ENCODE data around the gene EPHA8. TPM values are rescaled to one million over a fixed set of nuclear protein-coding genes. Genes with fewer than 3 reads are reported as not detected.

EPHA8 gene
- polyA plus RNA-seq, 1 donor (not counting 4 experiments of a cell fraction or from before 2014, with no cell fraction given), result 1.0 TPM

DNA sequence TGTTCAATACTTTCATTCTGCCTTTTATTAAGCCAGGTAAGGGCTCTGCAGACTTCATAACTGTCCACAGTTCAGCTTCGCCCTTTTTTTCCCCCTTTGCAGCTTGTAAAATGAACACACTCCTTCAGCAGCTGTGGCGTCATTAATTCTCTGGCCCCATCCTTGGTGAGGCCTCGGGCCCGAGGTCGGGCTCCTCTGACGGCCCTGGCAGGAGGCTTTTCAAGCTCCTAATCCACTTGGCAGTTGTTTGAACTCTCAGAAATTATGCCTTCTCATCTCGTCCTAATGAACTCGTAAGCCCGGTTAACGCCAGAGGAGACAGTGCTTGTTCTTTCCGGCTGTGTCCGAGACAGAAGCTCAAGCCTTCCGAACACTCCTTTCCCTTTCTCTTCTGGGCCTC lies 18.1 kb upstream of the EPHA8 start:
- Histone ChIP-seq H3K4me2 (ENCODE audit: control insufficient read depth, extremely low read depth, insufficient read depth, low read depth, low read length) (no peak overlapping the region), H3K9ac (ENCODE audit: control insufficient read depth, extremely low read depth, insufficient read depth, low read length) (no peak overlapping the region), H3K9me1 (ENCODE audit: control insufficient read depth, extremely low read depth, insufficient read depth, low read length) (no peaks in the 10 kb centered on the region), H3K27me3 (ENCODE audit: control insufficient read depth, extremely low read depth, insufficient read depth, low read length) (peaks cover 50% of the 10 kb centered on the region), H3K9me3 (ENCODE audit: control insufficient read depth, low read depth, low read length) (no peaks in the 10 kb centered on the region), H2AFZ (ENCODE audit: control insufficient read depth, low read length) (no peak overlapping the region), H4K20me1 (ENCODE audit: control insufficient read depth, extremely low read depth, insufficient read depth, low read length) (no peaks in the 10 kb centered on the region), H3K36me3 (ENCODE audit: control insufficient read depth in 2 of 2, extremely low read depth in 1 of 2, insufficient read depth in 2 of 2, low read length in 2 of 2) (no peaks in the 10 kb centered on the region), H3K4me1 (ENCODE audit: control insufficient read depth, extremely low read depth, insufficient read depth, low read length) (no peaks in the 10 kb centered on the region), H3K4me3 (ENCODE audit: control insufficient read depth in 2 of 3, extremely low read depth in 1 of 3, insufficient read depth in 2 of 3, low read depth in 1 of 3, low read length in 3 of 3) (no peak overlapping the region), H3K79me2 (ENCODE audit: control insufficient read depth, insufficient read depth, low read length) (no peaks in the 10 kb centered on the region), H3K27ac (ENCODE audit: control insufficient read depth, insufficient read depth, low read length) (no peak overlapping the region)
- no peak for DNase-seq (ENCODE audit: low read depth, low spot score)
- dilution Hi-C loops (cut with MboI; ENCODE audit: extremely low pct_ligation_motif_present, low sequenced_read_pairs), result no loop called here
- TF ChIP-seq EZH2 (IDR thresholded peaks at IDR 0.05; ENCODE audit: low read length), result peak; percentile 25
- TF ChIP-seq, protein P1, sequence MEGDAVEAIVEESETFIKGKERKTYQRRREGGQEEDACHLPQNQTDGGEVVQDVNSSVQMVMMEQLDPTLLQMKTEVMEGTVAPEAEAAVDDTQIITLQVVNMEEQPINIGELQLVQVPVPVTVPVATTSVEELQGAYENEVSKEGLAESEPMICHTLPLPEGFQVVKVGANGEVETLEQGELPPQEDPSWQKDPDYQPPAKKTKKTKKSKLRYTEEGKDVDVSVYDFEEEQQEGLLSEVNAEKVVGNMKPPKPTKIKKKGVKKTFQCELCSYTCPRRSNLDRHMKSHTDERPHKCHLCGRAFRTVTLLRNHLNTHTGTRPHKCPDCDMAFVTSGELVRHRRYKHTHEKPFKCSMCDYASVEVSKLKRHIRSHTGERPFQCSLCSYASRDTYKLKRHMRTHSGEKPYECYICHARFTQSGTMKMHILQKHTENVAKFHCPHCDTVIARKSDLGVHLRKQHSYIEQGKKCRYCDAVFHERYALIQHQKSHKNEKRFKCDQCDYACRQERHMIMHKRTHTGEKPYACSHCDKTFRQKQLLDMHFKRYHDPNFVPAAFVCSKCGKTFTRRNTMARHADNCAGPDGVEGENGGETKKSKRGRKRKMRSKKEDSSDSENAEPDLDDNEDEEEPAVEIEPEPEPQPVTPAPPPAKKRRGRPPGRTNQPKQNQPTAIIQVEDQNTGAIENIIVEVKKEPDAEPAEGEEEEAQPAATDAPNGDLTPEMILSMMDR (optimal IDR thresholded peaks at IDR 0.05 in 1 of 3, IDR thresholded peaks at IDR 0.05 in 1 of 3, conservative IDR thresholded peaks at IDR 0.05 in 1 of 3; ENCODE audit: extremely low read depth in 1 of 3, insufficient read depth in 2 of 3, low read length in 3 of 3), result no peak
- FAIRE-seq, result no peak

DNA sequence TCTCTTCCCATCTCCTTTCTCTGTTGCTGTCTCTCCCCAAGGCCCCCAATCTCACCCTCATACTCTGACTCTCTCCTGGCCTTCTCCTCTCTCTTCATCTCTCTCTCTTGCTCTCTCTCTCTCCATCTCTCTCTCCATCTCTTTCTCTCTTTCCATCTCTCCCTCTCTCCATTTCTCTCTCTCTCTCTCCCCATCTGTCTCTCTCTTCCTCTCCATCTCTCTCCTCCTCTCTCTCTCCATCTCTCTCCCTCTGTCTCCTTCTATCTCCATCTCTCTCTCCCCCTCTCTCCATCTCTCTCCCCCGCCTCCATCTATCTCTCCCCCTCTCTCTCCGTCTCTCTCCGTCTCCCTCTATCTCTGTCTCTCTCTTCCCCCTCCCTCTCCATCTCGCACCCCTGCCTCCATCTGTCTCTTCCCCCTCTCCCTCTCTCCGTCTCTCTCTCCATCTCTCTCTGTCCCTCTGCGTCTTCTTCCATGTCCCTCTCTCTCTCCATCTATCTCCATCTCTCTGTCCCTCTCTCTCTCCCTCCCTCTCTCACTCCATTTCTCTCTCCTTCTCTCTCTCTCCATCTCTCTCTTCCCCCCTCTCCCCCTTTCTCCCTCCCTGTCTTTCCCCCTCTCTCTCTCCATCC lies 16.0 kb upstream of the EPHA8 start:
- dilution Hi-C loops (cut with MboI; ENCODE audit: extremely low pct_ligation_motif_present, low sequenced_read_pairs), result no loop called here
- peaks cover 55% of the 10 kb centered on the region for H3K27me3 ChIP-seq (ENCODE audit: control insufficient read depth, extremely low read depth, insufficient read depth, low read length)
- no peak overlapping the region for H3K4me3 ChIP-seq (ENCODE audit: control insufficient read depth in 2 of 3, extremely low read depth in 1 of 3, insufficient read depth in 2 of 3, low read depth in 1 of 3, low read length in 3 of 3)
- FAIRE-seq, result no peak
- H3K9me3 ChIP-seq (ENCODE audit: control insufficient read depth, low read depth, low read length), result no peaks in the 10 kb centered on the region
- H3K9me1 ChIP-seq (ENCODE audit: control insufficient read depth, extremely low read depth, insufficient read depth, low read length), result no peaks in the 10 kb centered on the region
- H2AFZ ChIP-seq (ENCODE audit: control insufficient read depth, low read length), result no peak overlapping the region
- no peaks in the 10 kb centered on the region for H3K4me1 ChIP-seq (ENCODE audit: control insufficient read depth, extremely low read depth, insufficient read depth, low read length)
- H4K20me1 ChIP-seq (ENCODE audit: control insufficient read depth, extremely low read depth, insufficient read depth, low read length), result no peaks in the 10 kb centered on the region
- no peak overlapping the region for H3K9ac ChIP-seq (ENCODE audit: control insufficient read depth, extremely low read depth, insufficient read depth, low read length)
- DNase-seq (ENCODE audit: low read depth, low spot score), result no peak
- no peaks in the 10 kb centered on the region for H3K36me3 ChIP-seq (ENCODE audit: control insufficient read depth in 2 of 2, extremely low read depth in 1 of 2, insufficient read depth in 2 of 2, low read length in 2 of 2)
- H3K4me2 ChIP-seq (ENCODE audit: control insufficient read depth, extremely low read depth, insufficient read depth, low read depth, low read length), result no peak overlapping the region
- H3K79me2 ChIP-seq (ENCODE audit: control insufficient read depth, insufficient read depth, low read length), result no peaks in the 10 kb centered on the region
- no peak overlapping the region for H3K27ac ChIP-seq (ENCODE audit: control insufficient read depth, insufficient read depth, low read length)
- TF ChIP-seq, protein P1 (optimal IDR thresholded peaks at IDR 0.05 in 1 of 3, IDR thresholded peaks at IDR 0.05 in 1 of 3, conservative IDR thresholded peaks at IDR 0.05 in 1 of 3; ENCODE audit: extremely low read depth in 1 of 3, insufficient read depth in 2 of 3, low read length in 3 of 3), result no peak
- TF ChIP-seq EZH2 (IDR thresholded peaks at IDR 0.05; ENCODE audit: low read length), result no peak

All from keratinocyte (primary cell).